Measurements from ENCODE around the gene SLC36A1. TPM values are rescaled to one million over a fixed set of nuclear protein-coding genes. Genes with fewer than 3 reads are reported as not detected.

The SLC36A1 gene
- polyA plus RNA-seq, 4 donors: 10.6 to 38.8 (median 25.4) TPM

GRCh38 chr5:151469386-151469785, 22.0 kb downstream of the SLC36A1 start:
- H3K27me3 ChIP-seq (ENCODE audit: control insufficient read depth in 3 of 3, insufficient read depth in 3 of 3, low read length in 3 of 3): no peaks in the 10 kb centered on the region
- peaks cover 5 to 42% (median 19%) of the 10 kb centered on the region in 3 donors for H3K36me3 ChIP-seq (ENCODE audit: control insufficient read depth in 3 of 3, insufficient read depth in 2 of 3, low read depth in 1 of 3, low read length in 3 of 3)
- H3K4me1 ChIP-seq (ENCODE audit: control insufficient read depth in 3 of 3, insufficient read depth in 2 of 3, low read depth in 1 of 3, low read length in 2 of 3): no peaks in the 10 kb centered on the region
- H3K9me3 ChIP-seq (ENCODE audit: control insufficient read depth in 2 of 2, insufficient read depth in 1 of 2, low read depth in 1 of 2, low read length in 1 of 2): no peaks in the 10 kb centered on the region
- H3K27ac ChIP-seq (ENCODE audit: low read depth in 1 of 3, low read length in 2 of 3): no peak overlapping the region
- FAIRE-seq (no peak), DNase-seq (no peak)
- H3K4me3 ChIP-seq (ENCODE audit: low read depth in 1 of 3, low read length in 3 of 3): no peak overlapping the region

GRCh38 chr5:151469992-151470391, 22.6 kb downstream of the SLC36A1 start:
- Histone ChIP-seq H3K27me3 (ENCODE audit: control insufficient read depth in 3 of 3, insufficient read depth in 3 of 3, low read length in 3 of 3) (no peaks in the 10 kb centered on the region), H3K4me3 (ENCODE audit: low read depth in 1 of 3, low read length in 3 of 3) (no peak overlapping the region), H3K4me1 (ENCODE audit: control insufficient read depth in 3 of 3, insufficient read depth in 2 of 3, low read depth in 1 of 3, low read length in 2 of 3) (no peaks in the 10 kb centered on the region), H3K9me3 (ENCODE audit: control insufficient read depth in 2 of 2, insufficient read depth in 1 of 2, low read depth in 1 of 2, low read length in 1 of 2) (no peaks in the 10 kb centered on the region), H3K27ac (ENCODE audit: low read depth in 1 of 3, low read length in 2 of 3) (no peak overlapping the region), H3K36me3 (ENCODE audit: control insufficient read depth in 3 of 3, insufficient read depth in 2 of 3, low read depth in 1 of 3, low read length in 3 of 3) (peaks cover 4 to 42% (median 23%) of the 10 kb centered on the region in 3 donors)
- no peak for FAIRE-seq
- 58 to 77% (median 64%) methylated on average over 3 of the region's 3 CpGs for WGBS, 3 donors
- DNase-seq: no peak

- FAIRE-seq (no peak), DNase-seq (no peak)
- WGBS, 3 donors: 93 to 98% (median 94%) methylated on average over 4 of the region's 4 CpGs
- Histone ChIP-seq H3K36me3 (ENCODE audit: control insufficient read depth in 3 of 3, insufficient read depth in 2 of 3, low read depth in 1 of 3, low read length in 3 of 3) (peaks cover 5 to 41% (median 21%) of the 10 kb centered on the region in 3 donors), H3K4me1 (ENCODE audit: control insufficient read depth in 3 of 3, insufficient read depth in 2 of 3, low read depth in 1 of 3, low read length in 2 of 3) (no peaks in the 10 kb centered on the region), H3K27ac (ENCODE audit: low read depth in 1 of 3, low read length in 2 of 3) (no peak overlapping the region), H3K9me3 (ENCODE audit: control insufficient read depth in 2 of 2, insufficient read depth in 1 of 2, low read depth in 1 of 2, low read length in 1 of 2) (no peaks in the 10 kb centered on the region), H3K27me3 (ENCODE audit: control insufficient read depth in 3 of 3, insufficient read depth in 3 of 3, low read length in 3 of 3) (no peaks in the 10 kb centered on the region), H3K4me3 (ENCODE audit: low read depth in 1 of 3, low read length in 3 of 3) (no peak overlapping the region)
Measured at GRCh38 chr5:151470439-151470838, 23.0 kb downstream of the SLC36A1 start.

- DNase-seq: no peak
- Histone ChIP-seq H3K4me3 (ENCODE audit: low read depth in 1 of 3, low read length in 3 of 3) (no peak overlapping the region), H3K4me1 (ENCODE audit: control insufficient read depth in 3 of 3, insufficient read depth in 2 of 3, low read depth in 1 of 3, low read length in 2 of 3) (no peaks in the 10 kb centered on the region), H3K27ac (ENCODE audit: low read depth in 1 of 3, low read length in 2 of 3) (no peak overlapping the region), H3K36me3 (ENCODE audit: control insufficient read depth in 3 of 3, insufficient read depth in 2 of 3, low read depth in 1 of 3, low read length in 3 of 3) (peaks cover 6 to 46% (median 21%) of the 10 kb centered on the region in 3 donors), H3K27me3 (ENCODE audit: control insufficient read depth in 3 of 3, insufficient read depth in 3 of 3, low read length in 3 of 3) (no peaks in the 10 kb centered on the region), H3K9me3 (ENCODE audit: control insufficient read depth in 2 of 2, insufficient read depth in 1 of 2, low read depth in 1 of 2, low read length in 1 of 2) (no peaks in the 10 kb centered on the region)
- 94 to 97% (median 94%) methylated on average over 1 of the region's 1 CpG for WGBS, 3 donors
- FAIRE-seq: no peak
Measured at GRCh38 chr5:151471276-151471675, 23.9 kb downstream of the SLC36A1 start.

GRCh38 chr5:151474799-151475198, 27.4 kb downstream of the SLC36A1 start:
- Histone ChIP-seq H3K4me3 (ENCODE audit: low read depth in 1 of 3, low read length in 3 of 3) (no peak overlapping the region), H3K27ac (ENCODE audit: low read depth in 1 of 3, low read length in 2 of 3) (no peak overlapping the region), H3K4me1 (ENCODE audit: control insufficient read depth in 3 of 3, insufficient read depth in 2 of 3, low read depth in 1 of 3, low read length in 2 of 3) (no peaks in the 10 kb centered on the region), H3K36me3 (ENCODE audit: control insufficient read depth in 3 of 3, insufficient read depth in 2 of 3, low read depth in 1 of 3, low read length in 3 of 3) (peaks cover 17 to 50% (median 30%) of the 10 kb centered on the region in 3 donors), H3K9me3 (ENCODE audit: control insufficient read depth in 2 of 2, insufficient read depth in 1 of 2, low read depth in 1 of 2, low read length in 1 of 2) (no peaks in the 10 kb centered on the region), H3K27me3 (ENCODE audit: control insufficient read depth in 3 of 3, insufficient read depth in 3 of 3, low read length in 3 of 3) (no peaks in the 10 kb centered on the region)
- no peak for DNase-seq
- FAIRE-seq: no peak
- WGBS, 3 donors: 87 to 90% (median 89%) methylated on average over 6 of the region's 6 CpGs

- WGBS, 3 donors: 23 to 62% (median 24%) methylated on average over 2 of the region's 2 CpGs
- DNase-seq: no peak
- Histone ChIP-seq H3K4me3 (ENCODE audit: low read depth in 1 of 3, low read length in 3 of 3) (no peak overlapping the region), H3K4me1 (ENCODE audit: control insufficient read depth in 3 of 3, insufficient read depth in 2 of 3, low read depth in 1 of 3, low read length in 2 of 3) (no peaks in the 10 kb centered on the region), H3K27ac (ENCODE audit: low read depth in 1 of 3, low read length in 2 of 3) (no peak overlapping the region), H3K9me3 (ENCODE audit: control insufficient read depth in 2 of 2, insufficient read depth in 1 of 2, low read depth in 1 of 2, low read length in 1 of 2) (no peaks in the 10 kb centered on the region), H3K27me3 (ENCODE audit: control insufficient read depth in 3 of 3, insufficient read depth in 3 of 3, low read length in 3 of 3) (no peaks in the 10 kb centered on the region), H3K36me3 (ENCODE audit: control insufficient read depth in 3 of 3, insufficient read depth in 2 of 3, low read depth in 1 of 3, low read length in 3 of 3) (peaks cover 17 to 50% (median 27%) of the 10 kb centered on the region in 3 donors)
- no peak for FAIRE-seq
Measured at GRCh38 chr5:151475388-151475787, 28.0 kb downstream of the SLC36A1 start.

GRCh38 chr5:151476016-151476415, 28.6 kb downstream of the SLC36A1 start:
- Histone ChIP-seq H3K36me3 (ENCODE audit: control insufficient read depth in 3 of 3, insufficient read depth in 2 of 3, low read depth in 1 of 3, low read length in 3 of 3) (peaks cover 17 to 50% (median 27%) of the 10 kb centered on the region in 3 donors), H3K27ac (ENCODE audit: low read depth in 1 of 3, low read length in 2 of 3) (no peak overlapping the region), H3K4me3 (ENCODE audit: low read depth in 1 of 3, low read length in 3 of 3) (no peak overlapping the region), H3K4me1 (ENCODE audit: control insufficient read depth in 3 of 3, insufficient read depth in 2 of 3, low read depth in 1 of 3, low read length in 2 of 3) (no peaks in the 10 kb centered on the region), H3K27me3 (ENCODE audit: control insufficient read depth in 3 of 3, insufficient read depth in 3 of 3, low read length in 3 of 3) (no peaks in the 10 kb centered on the region), H3K9me3 (ENCODE audit: control insufficient read depth in 2 of 2, insufficient read depth in 1 of 2, low read depth in 1 of 2, low read length in 1 of 2) (no peaks in the 10 kb centered on the region)
- 91 to 93% (median 92%) methylated on average over 3 of the region's 3 CpGs for WGBS, 3 donors
- no peak for DNase-seq
- no peak for FAIRE-seq

GRCh38 chr5:151477101-151477500, 29.7 kb downstream of the SLC36A1 start:
- FAIRE-seq (no peak), DNase-seq (no peak)
- Histone ChIP-seq H3K9me3 (ENCODE audit: control insufficient read depth in 2 of 2, insufficient read depth in 1 of 2, low read depth in 1 of 2, low read length in 1 of 2) (no peaks in the 10 kb centered on the region), H3K27me3 (ENCODE audit: control insufficient read depth in 3 of 3, insufficient read depth in 3 of 3, low read length in 3 of 3) (no peaks in the 10 kb centered on the region), H3K36me3 (ENCODE audit: control insufficient read depth in 3 of 3, insufficient read depth in 2 of 3, low read depth in 1 of 3, low read length in 3 of 3) (peaks cover 18 to 50% (median 33%) of the 10 kb centered on the region in 3 donors), H3K4me3 (ENCODE audit: low read depth in 1 of 3, low read length in 3 of 3) (no peak overlapping the region), H3K27ac (ENCODE audit: low read depth in 1 of 3, low read length in 2 of 3) (no peak overlapping the region), H3K4me1 (ENCODE audit: control insufficient read depth in 3 of 3, insufficient read depth in 2 of 3, low read depth in 1 of 3, low read length in 2 of 3) (no peaks in the 10 kb centered on the region)
- WGBS, 3 donors: 92 to 98% (median 96%) methylated on average over 4 of the region's 4 CpGs
